Fibroblast of skin of abdomen (primary cell): Measurements from ENCODE around the gene KCTD17. TPM values are rescaled to one million over a fixed set of nuclear protein-coding genes. Genes with fewer than 3 reads are reported as not detected.
A peak's percentile ranks its signal among the peaks of the same experiment; 100 is the strongest.

ENCODE experiments used
- DNase-seq: peaks from one replicate; pipeline ENCODE4 v3.0.0-alpha.2; 2013
- polyA plus RNA-seq, 2 experiments: library from polyadenylated mRNA; unstranded; fragments of 120-200 nt; gene quantifications; one replicate each; pipeline ENCODE4 v1.2.1, GENCODE V29; 2013; ENCODE audit not compliant: insufficient read length in 2 of 2

KCTD17 gene
- 47.0 TPM for polyA plus RNA-seq (2013, experiment 1 of 2; ENCODE audit: insufficient read length)
- polyA plus RNA-seq (2013, experiment 2 of 2; ENCODE audit: insufficient read length): 46.5 TPM

- peak; percentile 75 for DNase-seq
Measured at GRCh38 chr22:37051391-37052385, at the start of gene KCTD17. Gene KCTD17, plus strand, starts transcription at chr22:37051742. Its CDS starts 19 bp downstream, at chr22:37051761.

- DNase-seq: no peak
Measured at GRCh38 chr22:37001826-37002225, 49.7 kb upstream of the KCTD17 start.

- DNase-seq: no peak
Measured at GRCh38 chr22:37002633-37003032, 48.9 kb upstream of the KCTD17 start.

- no peak for DNase-seq
Measured at GRCh38 chr22:37007651-37008050, 43.9 kb upstream of the KCTD17 start.

GRCh38 chr22:37008365-37008764, 43.2 kb upstream of the KCTD17 start:
- no peak for DNase-seq

- no peak for DNase-seq
Measured at GRCh38 chr22:37009490-37009889, 42.1 kb upstream of the KCTD17 start.

- no peak for DNase-seq
Measured at GRCh38 chr22:37010174-37010573, 41.4 kb upstream of the KCTD17 start.

- DNase-seq: no peak
Measured at GRCh38 chr22:37010976-37011375, 40.6 kb upstream of the KCTD17 start.

GRCh38 chr22:37011472-37011871, 40.1 kb upstream of the KCTD17 start:
- DNase-seq: no peak

- no peak for DNase-seq
Measured at GRCh38 chr22:37012262-37012904, 39.2 kb upstream of the KCTD17 start.

- DNase-seq: no peak
Measured at GRCh38 chr22:37012956-37013355, 38.6 kb upstream of the KCTD17 start.

- DNase-seq: no peak
Measured at GRCh38 chr22:37014415-37014806, 37.1 kb upstream of the KCTD17 start.

- DNase-seq: no peak
Measured at GRCh38 chr22:37014835-37015586, 36.5 kb upstream of the KCTD17 start.

GRCh38 chr22:37015587-37015878, 36.0 kb upstream of the KCTD17 start:
- DNase-seq: no peak

GRCh38 chr22:37016134-37016910, 35.2 kb upstream of the KCTD17 start:
- DNase-seq: no peak

GRCh38 chr22:37017356-37017755, 34.2 kb upstream of the KCTD17 start:
- DNase-seq: no peak

GRCh38 chr22:37018086-37018814, 33.3 kb upstream of the KCTD17 start:
- no peak for DNase-seq

- DNase-seq: peak; percentile 44
Measured at GRCh38 chr22:37018815-37019308, 32.7 kb upstream of the KCTD17 start.

- peak; percentile 70 for DNase-seq
Measured at GRCh38 chr22:37019309-37020191, 32.0 kb upstream of the KCTD17 start, which contains the start of the genes MPST and TST. Gene MPST, plus strand, starts transcription at chr22:37019742. Its CDS starts 95 bp downstream, at chr22:37019837. Gene TST, minus strand, starts transcription at chr22:37019447. Its CDS starts 715 bp downstream, at chr22:37018732.

- DNase-seq: peak; percentile 38
Measured at GRCh38 chr22:37020192-37020479, 31.4 kb upstream of the KCTD17 start.
